Fibroblast of the aortic adventitia (primary cell): ENCODE measurements around the gene ST7L. TPM values are rescaled to one million over a fixed set of nuclear protein-coding genes. Genes with fewer than 3 reads are reported as not detected.
A peak's percentile ranks its signal among the peaks of the same experiment; 100 is the strongest.

Experiments
- DNase-seq: peaks from one replicate; pipeline ENCODE4 v3.0.0-alpha.2; 2010; ENCODE audit warnings: low read depth
- H3K4me3 ChIP-seq: 2 replicates; pipeline ENCODE4 v1.5.1; 2011; ENCODE audit warnings: low read depth, mild to moderate bottlenecking, control low read depth, low read length, moderate library complexity
- total RNA-seq: library from RNA; depleted of rRNA; stranded (reverse); fragments of >200 nt; gene quantifications from 2 replicates; pipeline ENCODE4 v1.2.3, GENCODE V29; 2012; ENCODE audit warnings: low replicate concordance
- TF ChIP-seq, protein P1 (sequence below): IDR thresholded peaks from 2 replicates; pipeline ENCODE4 v1.5.1; 2011; ENCODE audit warnings: mild to moderate bottlenecking, low read length, control low read depth, inconsistent platforms; ENCODE audit not compliant: insufficient read depth

Gene ST7L
- total RNA-seq, 1 donor: 22.1 TPM

DNA sequence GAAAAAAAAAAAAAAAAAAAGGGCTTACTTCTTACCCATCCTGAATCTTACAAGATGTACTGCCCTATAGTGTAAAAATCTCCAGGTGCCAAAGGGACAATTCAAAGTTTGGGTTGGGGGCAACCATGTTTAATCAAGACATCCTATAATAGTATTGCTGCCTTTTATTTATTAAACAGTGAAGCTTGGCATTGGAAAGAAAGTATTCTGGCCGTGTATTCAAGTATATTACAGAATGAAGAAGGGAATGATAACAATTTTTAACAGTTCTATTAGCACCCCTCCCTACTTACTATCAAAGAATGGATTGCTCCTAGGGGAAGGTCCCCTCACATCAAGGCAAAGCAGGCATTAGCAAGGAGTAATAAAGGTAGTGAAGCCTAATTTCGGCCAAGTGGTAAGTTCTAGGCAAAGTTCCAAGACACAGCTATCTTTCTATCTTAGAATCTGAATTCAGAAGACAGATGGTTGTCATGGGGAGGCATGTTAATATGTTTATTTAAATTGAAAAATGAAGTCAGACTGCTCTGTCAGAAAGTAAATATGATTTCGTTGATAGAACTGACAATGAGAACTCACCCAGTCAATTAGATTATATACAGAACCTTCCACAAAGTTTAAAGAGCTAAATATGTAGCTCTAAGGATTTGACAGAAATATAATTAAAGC, 24.6 kb downstream of the ST7L start:
- no peak overlapping the region for H3K4me3 ChIP-seq
- DNase-seq: no peak
- TF ChIP-seq, protein P1, sequence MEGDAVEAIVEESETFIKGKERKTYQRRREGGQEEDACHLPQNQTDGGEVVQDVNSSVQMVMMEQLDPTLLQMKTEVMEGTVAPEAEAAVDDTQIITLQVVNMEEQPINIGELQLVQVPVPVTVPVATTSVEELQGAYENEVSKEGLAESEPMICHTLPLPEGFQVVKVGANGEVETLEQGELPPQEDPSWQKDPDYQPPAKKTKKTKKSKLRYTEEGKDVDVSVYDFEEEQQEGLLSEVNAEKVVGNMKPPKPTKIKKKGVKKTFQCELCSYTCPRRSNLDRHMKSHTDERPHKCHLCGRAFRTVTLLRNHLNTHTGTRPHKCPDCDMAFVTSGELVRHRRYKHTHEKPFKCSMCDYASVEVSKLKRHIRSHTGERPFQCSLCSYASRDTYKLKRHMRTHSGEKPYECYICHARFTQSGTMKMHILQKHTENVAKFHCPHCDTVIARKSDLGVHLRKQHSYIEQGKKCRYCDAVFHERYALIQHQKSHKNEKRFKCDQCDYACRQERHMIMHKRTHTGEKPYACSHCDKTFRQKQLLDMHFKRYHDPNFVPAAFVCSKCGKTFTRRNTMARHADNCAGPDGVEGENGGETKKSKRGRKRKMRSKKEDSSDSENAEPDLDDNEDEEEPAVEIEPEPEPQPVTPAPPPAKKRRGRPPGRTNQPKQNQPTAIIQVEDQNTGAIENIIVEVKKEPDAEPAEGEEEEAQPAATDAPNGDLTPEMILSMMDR: no peak

GRCh38 chr1:112589766-112590165, 29.2 kb downstream of the ST7L start:
- DNase-seq: no peak
- TF ChIP-seq, protein P1: no peak
- H3K4me3 ChIP-seq: no peak overlapping the region

DNA sequence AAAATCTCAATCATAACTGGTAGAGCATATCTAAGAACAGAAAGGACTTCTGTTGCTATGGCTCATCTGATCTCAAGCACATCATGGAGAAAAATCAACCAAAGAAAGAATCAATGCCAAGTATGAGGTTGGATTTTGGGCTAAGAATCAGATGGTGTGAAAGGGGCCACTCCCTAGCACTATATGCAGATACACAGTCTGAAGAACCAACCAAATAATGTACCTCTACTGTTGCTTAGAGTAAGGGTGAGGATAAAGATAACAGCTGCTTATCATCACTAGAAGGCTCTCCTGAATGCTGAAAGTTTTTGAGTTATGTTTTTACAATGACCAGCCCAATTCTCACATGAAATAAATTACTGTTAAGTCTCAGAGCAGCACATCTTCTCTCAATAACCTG, 35.6 kb downstream of the ST7L start:
- peak; percentile 31 for DNase-seq
- no peak overlapping the region for H3K4me3 ChIP-seq
- TF ChIP-seq, protein P1: no peak

DNA sequence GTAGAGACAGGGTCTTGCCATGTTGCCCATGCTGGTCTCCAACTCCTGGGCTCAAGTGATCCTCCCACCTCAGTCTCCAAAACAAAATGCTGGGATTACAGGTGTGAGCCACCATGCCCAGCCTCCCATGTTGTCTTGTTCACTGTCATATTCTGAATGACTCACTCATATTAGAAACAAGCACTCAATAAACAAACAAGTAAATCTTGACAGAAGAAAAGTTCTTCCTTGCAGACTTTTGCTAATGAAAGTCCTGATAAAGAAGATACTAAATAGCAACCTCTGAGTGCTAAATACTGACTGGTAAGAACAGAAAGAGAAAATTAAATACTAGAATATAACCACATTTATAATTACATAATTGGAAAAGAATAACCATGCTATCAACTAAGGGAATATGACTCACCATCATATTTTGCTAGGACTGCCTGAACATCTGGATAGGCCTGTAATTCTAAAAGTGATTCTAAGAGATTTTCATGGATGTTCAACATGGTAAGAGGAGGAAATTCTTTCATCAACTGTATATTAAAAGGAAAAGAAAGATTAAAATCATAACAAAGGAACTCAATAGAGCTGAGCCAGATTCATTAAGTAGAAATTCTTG, 37.3 kb downstream of the ST7L start:
- no peak overlapping the region for H3K4me3 ChIP-seq
- TF ChIP-seq, protein P1: no peak
- DNase-seq: peak; percentile 28

DNA sequence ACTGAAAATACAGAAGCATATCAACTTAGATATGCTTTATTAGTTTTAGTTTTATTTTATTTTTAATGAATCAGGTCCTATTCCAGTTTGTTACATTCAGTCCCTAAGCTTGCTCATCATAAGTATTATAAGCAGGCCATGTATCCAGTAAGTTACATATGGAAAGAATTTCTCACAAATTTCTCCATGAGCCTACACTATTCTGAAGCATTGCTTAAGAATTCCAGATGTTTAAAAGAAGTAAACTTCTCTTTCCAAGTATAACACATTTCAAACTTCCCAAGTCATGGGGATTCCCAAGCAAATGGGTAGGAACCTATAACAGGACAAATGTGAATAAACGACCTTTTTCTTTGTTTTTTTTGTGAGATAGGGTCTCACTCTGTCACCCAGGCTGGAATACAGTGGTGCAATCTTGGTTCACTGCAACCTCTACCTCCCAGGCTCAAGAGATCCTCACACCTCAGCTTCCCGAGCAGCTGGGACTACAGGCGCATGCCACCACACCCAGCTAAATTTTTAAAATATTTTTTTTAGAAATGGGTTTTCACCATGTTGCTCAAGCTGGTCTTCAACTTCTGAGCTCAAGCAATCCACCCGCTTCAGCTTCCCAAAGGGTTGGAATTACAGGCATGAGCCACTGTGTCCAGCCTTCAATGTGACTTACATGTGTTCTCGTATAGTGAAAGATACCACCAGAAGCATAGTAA, 39.0 kb downstream of the ST7L start:
- peak; percentile 48 for DNase-seq
- H3K4me3 ChIP-seq: no peak overlapping the region
- TF ChIP-seq, protein P1: no peak

GRCh38 chr1:112576240-112576639, 42.7 kb downstream of the ST7L start:
- TF ChIP-seq, protein P1: no peak
- DNase-seq: no peak
- no peak overlapping the region for H3K4me3 ChIP-seq
